Mucosa of descending colon (tissue), 3 donors: ENCODE measurements around the gene ADGRD1. TPM values are rescaled to one million over a fixed set of nuclear protein-coding genes. Genes with fewer than 3 reads are reported as not detected.

Experiments
- ATAC-seq: fragments of 200-7000 bp; cut with Tn5 transposase; one replicate; pipeline ENCODE4 v1.9.1; 2020; ENCODE audit warnings: mild to moderate bottlenecking, moderate library complexity
- DNase-seq, 3 donors: peaks; one replicate each; pipeline ENCODE4 v3.0.0-alpha.2; 2020
- H3K36me3 ChIP-seq: fragments of 200-600 bp; one replicate; pipeline ENCODE4 v1.8.0; 2021; ENCODE audit warnings: low read depth, mild to moderate bottlenecking
- H3K4me1 ChIP-seq: fragments of 200-600 bp; one replicate; pipeline ENCODE4 v1.8.0; 2021; ENCODE audit warnings: low read depth, mild to moderate bottlenecking
- H3K4me3 ChIP-seq: fragments of 200-600 bp; one replicate; pipeline ENCODE4 v1.8.0; 2021; ENCODE audit warnings: mild to moderate bottlenecking
- H3K9me3 ChIP-seq: fragments of 200-600 bp; one replicate; pipeline ENCODE4 v1.8.0; 2021; ENCODE audit warnings: mild to moderate bottlenecking
- intact Hi-C, 2 donors: fragments of 100-400 bp; cut with DNase I in 1 of 2; cut with micrococcal nuclease in 1 of 2; formaldehyde crosslinking; loops; one replicate each; pipeline versions ENCODE4 v1.11.0 to v1.11.1; 2022; cut with DNase I, micrococcal nuclease
- total RNA-seq, 3 donors: library from RNA; stranded (reverse); fragmentation: NEBNext Ultra II Directional in 2 of 3; extraction: Animal tissue kit (Norgen Biotek cat#: 25700) in 2 of 3; gene quantifications; one replicate each; pipeline versions ENCODE4 v1.2.1 to v1.2.4, GENCODE V29; 2021 to 2023
- TF ChIP-seq, protein P1 (sequence below): fragments of 200-600 bp; IDR thresholded peaks from one replicate; pipeline ENCODE4 v1.8.0; 2022; ENCODE audit warnings: antibody characterized with exemption, mild to moderate bottlenecking
- donor health status: DM: no; HTN: no; CAD: no; lungs with moderate emphysema.
- donor health status: DM: no; HTN: no; CAD: no.
- donor health status: DM: no; HTN: yes; CAD: no.

The ADGRD1 gene
- total RNA-seq, 3 donors from 2014 or later: 2.6 to 18.4 (median 12.9) TPM

- ATAC-seq: no peak
- no peak overlapping the region for H3K4me3 ChIP-seq
- DNase-seq: no peak
- H3K36me3 ChIP-seq: no peaks in the 10 kb centered on the region
- intact Hi-C loops: no loop called here
- TF ChIP-seq, protein P1, sequence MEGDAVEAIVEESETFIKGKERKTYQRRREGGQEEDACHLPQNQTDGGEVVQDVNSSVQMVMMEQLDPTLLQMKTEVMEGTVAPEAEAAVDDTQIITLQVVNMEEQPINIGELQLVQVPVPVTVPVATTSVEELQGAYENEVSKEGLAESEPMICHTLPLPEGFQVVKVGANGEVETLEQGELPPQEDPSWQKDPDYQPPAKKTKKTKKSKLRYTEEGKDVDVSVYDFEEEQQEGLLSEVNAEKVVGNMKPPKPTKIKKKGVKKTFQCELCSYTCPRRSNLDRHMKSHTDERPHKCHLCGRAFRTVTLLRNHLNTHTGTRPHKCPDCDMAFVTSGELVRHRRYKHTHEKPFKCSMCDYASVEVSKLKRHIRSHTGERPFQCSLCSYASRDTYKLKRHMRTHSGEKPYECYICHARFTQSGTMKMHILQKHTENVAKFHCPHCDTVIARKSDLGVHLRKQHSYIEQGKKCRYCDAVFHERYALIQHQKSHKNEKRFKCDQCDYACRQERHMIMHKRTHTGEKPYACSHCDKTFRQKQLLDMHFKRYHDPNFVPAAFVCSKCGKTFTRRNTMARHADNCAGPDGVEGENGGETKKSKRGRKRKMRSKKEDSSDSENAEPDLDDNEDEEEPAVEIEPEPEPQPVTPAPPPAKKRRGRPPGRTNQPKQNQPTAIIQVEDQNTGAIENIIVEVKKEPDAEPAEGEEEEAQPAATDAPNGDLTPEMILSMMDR: no peak
- no peaks in the 10 kb centered on the region for H3K4me1 ChIP-seq
- H3K9me3 ChIP-seq: peaks cover 4% of the 10 kb centered on the region
Measured at GRCh38 chr12:131171029-131171428, 217.3 kb downstream of the ADGRD1 start.

GRCh38 chr12:131174901-131175300 lies 221.2 kb downstream of the ADGRD1 start:
- TF ChIP-seq, protein P1: no peak

GRCh38 chr12:131176266-131176665 lies 222.6 kb downstream of the ADGRD1 start:
- TF ChIP-seq, protein P1: no peak
- no peak overlapping the region for H3K4me3 ChIP-seq
- no peaks in the 10 kb centered on the region for H3K36me3 ChIP-seq
- H3K4me1 ChIP-seq: no peaks in the 10 kb centered on the region
- DNase-seq (no peak), ATAC-seq (no peak)
- H3K9me3 ChIP-seq: peaks cover 4% of the 10 kb centered on the region
- intact Hi-C loops: no loop called here

More at GRCh38 chr12:131174901-131175300, 221.2 kb downstream of the ADGRD1 start:
- ATAC-seq (no peak), DNase-seq (no peak)
- Histone ChIP-seq H3K4me1 (no peaks in the 10 kb centered on the region), H3K36me3 (no peaks in the 10 kb centered on the region), H3K9me3 (peaks cover 4% of the 10 kb centered on the region), H3K4me3 (no peak overlapping the region)
- intact Hi-C loops: no loop called here

DNA sequence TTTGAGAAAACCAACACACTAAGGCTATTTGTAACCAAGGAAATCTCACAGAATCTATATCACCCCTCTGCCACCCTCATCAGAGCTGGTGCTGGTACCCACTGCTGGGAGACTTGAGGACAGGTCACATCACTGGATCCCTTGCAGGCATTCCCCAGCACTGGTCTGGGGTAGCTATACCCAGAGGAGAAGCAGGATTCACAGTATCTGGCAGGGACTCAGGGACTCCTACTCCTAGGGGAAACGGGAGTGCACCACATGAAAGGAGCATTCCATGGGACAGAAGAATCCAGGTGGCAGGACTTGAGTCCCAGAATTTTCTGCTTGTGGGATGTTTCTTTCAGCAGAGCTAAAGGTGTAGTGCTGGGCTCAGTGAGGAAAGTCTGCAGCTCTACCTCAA lies 223.2 kb downstream of the ADGRD1 start:
- peaks cover 4% of the 10 kb centered on the region for H3K9me3 ChIP-seq
- TF ChIP-seq, protein P1: no peak
- H3K4me3 ChIP-seq: no peak overlapping the region
- ATAC-seq (no peak), DNase-seq (no peak)
- H3K36me3 ChIP-seq: no peaks in the 10 kb centered on the region
- no peaks in the 10 kb centered on the region for H3K4me1 ChIP-seq
- intact Hi-C loops: no loop called here

DNA sequence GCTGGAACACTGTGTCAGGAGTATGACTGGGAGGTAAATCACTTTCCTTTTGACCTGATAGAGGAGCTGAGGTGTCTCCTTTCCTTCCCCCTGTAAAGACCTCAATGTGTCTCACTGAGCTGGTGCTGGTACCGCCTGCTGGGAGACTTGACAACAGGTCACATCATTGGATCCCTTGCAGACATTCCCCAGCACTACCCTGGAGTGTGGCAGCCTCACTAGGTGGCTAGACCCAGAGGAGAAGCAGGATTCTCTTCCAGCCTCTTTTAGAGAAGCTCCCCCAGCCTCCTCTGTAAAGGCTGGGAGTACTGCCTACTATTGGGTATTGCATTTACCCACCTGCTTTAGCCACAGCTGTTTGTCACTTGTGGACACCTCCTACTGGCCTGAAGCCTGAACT lies 223.9 kb downstream of the ADGRD1 start:
- intact Hi-C loops: no loop called here
- TF ChIP-seq, protein P1: no peak
- H3K36me3 ChIP-seq: no peaks in the 10 kb centered on the region
- no peaks in the 10 kb centered on the region for H3K4me1 ChIP-seq
- H3K4me3 ChIP-seq: no peak overlapping the region
- DNase-seq (no peak), ATAC-seq (no peak)
- peaks cover 4% of the 10 kb centered on the region for H3K9me3 ChIP-seq

DNA sequence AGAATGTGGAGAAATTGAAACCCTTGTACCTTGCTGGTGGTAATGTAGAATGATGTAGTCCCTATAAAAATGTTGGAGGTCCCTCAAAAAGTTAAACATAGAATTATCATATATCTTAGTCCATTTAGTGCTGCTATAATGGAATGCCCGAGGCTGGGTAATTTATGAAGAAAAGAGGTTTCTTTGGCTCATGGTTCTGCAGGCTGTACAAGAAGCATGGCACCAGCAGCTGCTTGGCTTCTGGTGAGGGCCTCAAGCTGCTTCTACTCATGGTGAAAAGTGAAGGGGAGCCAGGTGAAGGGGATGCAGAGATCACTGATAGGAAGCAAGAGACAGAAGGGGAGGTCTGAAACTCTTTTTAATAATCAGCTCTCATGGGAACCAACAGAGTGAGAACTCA lies 233.9 kb downstream of the ADGRD1 start:
- TF ChIP-seq, protein P1: no peak
- ATAC-seq (no peak), DNase-seq (no peak)
- Histone ChIP-seq H3K4me3 (no peak overlapping the region), H3K4me1 (no peaks in the 10 kb centered on the region), H3K36me3 (no peaks in the 10 kb centered on the region), H3K9me3 (peaks cover 9% of the 10 kb centered on the region)
- intact Hi-C loops: no loop called here
